GM12892 (cell line): ENCODE data around the gene CRBN.

ENCODE experiments used
- POLR2A ChIP-seq: IDR thresholded peaks from 2 replicates; pipeline ENCODE4 v1.6.1; 2011; ENCODE audit warnings: low read depth, low read length, control low read depth
- POLR2AphosphoS5 ChIP-seq: IDR thresholded peaks from 2 replicates; pipeline ENCODE4 v1.6.1; 2011; ENCODE audit warnings: low read depth, low read length, control low read depth
- TAF1 ChIP-seq: IDR thresholded peaks from 2 replicates; pipeline ENCODE4 v1.6.1; 2011; ENCODE audit warnings: low read depth, mild to moderate bottlenecking, control low read depth, low read length, borderline replicate concordance

DNA sequence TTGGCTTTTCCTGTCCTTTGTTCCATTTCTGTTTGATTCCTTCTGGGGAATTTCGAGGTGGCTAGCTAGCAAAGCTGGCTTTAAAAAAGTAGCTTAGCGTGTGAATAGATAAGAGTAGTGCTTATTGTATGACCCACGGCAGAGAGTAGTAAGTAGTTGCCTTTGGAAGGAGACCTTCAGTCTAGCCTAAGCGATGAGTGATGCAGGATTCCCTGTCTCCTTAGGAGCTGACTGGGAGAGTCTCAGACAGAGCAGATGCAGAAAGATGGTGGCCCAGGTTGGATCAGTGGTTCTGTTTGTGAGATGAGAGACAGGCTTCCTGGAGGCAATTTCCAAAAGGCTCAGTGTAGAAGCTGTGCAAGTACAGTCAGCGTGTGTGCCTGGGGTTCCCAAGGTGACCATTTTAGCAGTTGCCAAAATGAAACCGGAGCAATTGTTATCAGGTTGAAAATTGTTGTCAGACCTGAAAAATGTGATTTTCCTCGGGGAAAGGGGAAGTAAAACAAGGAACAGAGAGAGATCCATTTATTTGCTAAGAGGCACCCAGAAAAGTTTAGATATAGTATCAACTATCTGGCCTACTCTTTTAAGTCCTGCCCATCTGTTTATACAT, 68.6 kb downstream of the CRBN start:
- TF ChIP-seq POLR2A (no peak), POLR2AphosphoS5 (no peak), TAF1 (no peak)
